B cell (primary cell): ENCODE results near the gene HPN. TPM values are rescaled to one million over a fixed set of nuclear protein-coding genes. Genes with fewer than 3 reads are reported as not detected.

ENCODE experiments used
- ATAC-seq: fragments of 200-7000 bp; cut with Tn5 transposase; one replicate; pipeline ENCODE4 v1.10.0; 2021; ENCODE audit warnings: low read depth, mild to moderate bottlenecking, moderate number of reproducible peaks, moderate library complexity
- CTCF ChIA-PET: fragments of 350-600 bp; sonication (Branson Sonifier 250); formaldehyde crosslinking; loops from one replicate; lab custom pipeline; 2021; ENCODE audit warnings: antibody characterized with exemption, inconsistent platforms; lab: Charles Lee
- POLR2A ChIA-PET: fragments of 350-600 bp; sonication (Branson Sonifier 250); formaldehyde crosslinking; loops from one replicate; lab custom pipeline; 2021; ENCODE audit warnings: antibody characterized with exemption; lab: Charles Lee
- DNase-seq: peaks from one replicate; pipeline ENCODE4 v3.0.0; 2013
- H2AFZ ChIP-seq: 2 replicates; pipeline ENCODE4 v1.6.1; 2012; ENCODE audit warnings: mild to moderate bottlenecking, low read depth, low read length; ENCODE audit not compliant: insufficient read depth, poor library complexity, severe bottlenecking
- H3K27ac ChIP-seq, 2 donors: 1 replicate in 1 of 2; 2 replicates in 1 of 2; pipeline ENCODE4 v1.5.1; 2012 to 2013; ENCODE audit warnings: low read length in 2 of 2, mild to moderate bottlenecking in 2 of 2, moderate library complexity in 1 of 2
- H3K27me3 ChIP-seq, 4 experiments: fragments of 200-600 bp in 1 of 4; sonication (generic) in 1 of 4; replicated peaks in 1 of 4; 1 replicate in 2 of 4; 2 replicates in 2 of 4; pipeline versions ENCODE4 v1.6.1 to v1.7.0; 2013 to 2016; ENCODE audit warnings: low read length in 3 of 4, mild to moderate bottlenecking in 2 of 4, mixed read lengths in 1 of 4, moderate library complexity in 1 of 4; ENCODE audit not compliant: insufficient read depth in 4 of 4, control insufficient read depth in 3 of 4; ENCODE audit errors: control extremely low read depth in 1 of 4
- H3K36me3 ChIP-seq, 2 experiments: replicated peaks in 1 of 2; 1 replicate in 1 of 2; 2 replicates in 1 of 2; pipeline versions ENCODE4 v1.6.1 to v1.7.1; 2013; ENCODE audit warnings: low read length in 1 of 2; ENCODE audit not compliant: insufficient read depth in 2 of 2, control insufficient read depth in 1 of 2; ENCODE audit errors: control extremely low read depth in 1 of 2, extremely low read depth in 1 of 2
- H3K4me1 ChIP-seq, 2 donors: fragments of 200-600 bp in 1 of 2; sonication (generic) in 1 of 2; 1 replicate in 1 of 2; 2 replicates in 1 of 2; pipeline versions ENCODE4 v1.5.1 to v1.6.1; 2013 to 2017; ENCODE audit warnings: low read length in 2 of 2; ENCODE audit not compliant: control insufficient read depth in 2 of 2, insufficient read depth in 2 of 2
- H3K4me2 ChIP-seq: replicated peaks from 2 replicates; pipeline ENCODE3; 2012; ENCODE audit warnings: mild to moderate bottlenecking, low read depth, low read length; ENCODE audit not compliant: poor library complexity, severe bottlenecking
- H3K4me3 ChIP-seq, 5 experiments: fragments of 200-600 bp in 1 of 5; sonication (generic) in 1 of 5; 1 replicate in 3 of 5; 2 replicates in 2 of 5; pipeline versions ENCODE4 v1.5.1 to v1.7.0; 2011 to 2016; ENCODE audit warnings: low read length in 4 of 5, mild to moderate bottlenecking in 4 of 5, low read depth in 2 of 5, control low read depth in 1 of 5, moderate library complexity in 1 of 5; ENCODE audit not compliant: insufficient read depth in 1 of 5; ENCODE audit errors: control extremely low read depth in 1 of 5, extremely low read depth in 1 of 5
- H3K79me2 ChIP-seq: fragments of 200-600 bp; sonication (generic); one replicate; pipeline ENCODE4 v1.6.0; 2016; ENCODE audit warnings: low read length; ENCODE audit not compliant: control insufficient read depth, insufficient read depth
- H3K9ac ChIP-seq: fragments of 200-600 bp; sonication (generic); 2 replicates; pipeline ENCODE4 v1.6.1; 2017; ENCODE audit warnings: mild to moderate bottlenecking, low read length, moderate library complexity
- H3K9me3 ChIP-seq, 3 donors: one replicate each; pipeline versions ENCODE4 v1.6.1 to v1.7.1; 2013; ENCODE audit warnings: low read length in 2 of 3; ENCODE audit not compliant: control insufficient read depth in 2 of 3, insufficient read depth in 1 of 3; ENCODE audit errors: control extremely low read depth in 1 of 3
- H4K20me1 ChIP-seq: 2 replicates; pipeline ENCODE4 v1.6.0; 2012; ENCODE audit warnings: mild to moderate bottlenecking, low read length; ENCODE audit not compliant: insufficient read depth, control insufficient read depth, poor library complexity, severe bottlenecking
- H3K27ac Mint-ChIP-seq: one replicate; pipeline ENCODE4 v1.8.0; 2021; ENCODE audit warnings: mixed read lengths
- H3K27me3 Mint-ChIP-seq: one replicate; pipeline ENCODE4 v1.8.0; 2021; ENCODE audit warnings: mixed read lengths
- H3K4me1 Mint-ChIP-seq: one replicate; pipeline ENCODE4 v1.8.0; 2021; ENCODE audit warnings: mixed read lengths
- H3K4me3 Mint-ChIP-seq: one replicate; pipeline ENCODE4 v1.8.0; 2021; ENCODE audit warnings: mixed read lengths
- H3K9me3 Mint-ChIP-seq: one replicate; pipeline ENCODE4 v1.8.0; 2022; ENCODE audit warnings: mixed read lengths; ENCODE audit not compliant: insufficient read depth
- CTCF ChIP-seq: fragments of 200-600 bp; IDR thresholded peaks from one replicate; pipeline ENCODE4 v1.8.0; 2022; ENCODE audit warnings: antibody characterized with exemption, mild to moderate bottlenecking
- EZH2 ChIP-seq: IDR thresholded peaks from 2 replicates; pipeline ENCODE4 v1.6.1; 2012; ENCODE audit warnings: borderline replicate concordance, low read depth, mild to moderate bottlenecking, moderate library complexity, low read length; ENCODE audit not compliant: insufficient read depth, poor library complexity, severe bottlenecking
- WGBS: methylation state at CpG from one replicate; pipeline ENCODE4 v1.1.5; 2013; ENCODE audit warnings: missing lambda C conversion rate; ENCODE audit not compliant: insufficient coverage; 5-methylcytosine and 5-hydroxymethylcytosine counted together
- intact Hi-C: fragments of 100-400 bp; cut with micrococcal nuclease; formaldehyde crosslinking; loops from one replicate; pipeline ENCODE4 v1.10.0; 2022
- polyA plus RNA-seq: library from polyadenylated mRNA; depleted of rRNA; stranded (reverse); fragments of >200 nt; gene quantifications from 2 replicates; pipeline ENCODE4 v1.2.3, GENCODE V29; 2012
- total RNA-seq, 2 donors: library from RNA; stranded (reverse); fragments of 120-200 nt in 1 of 2; gene quantifications; 1 replicate in 1 of 2; 2 replicates in 1 of 2; pipeline versions ENCODE4 v1.2.3 to v1.2.4, GENCODE V29; 2013 to 2022

HPN gene
- total and polyA plus RNA-seq, 2 donors (not counting 1 experiment from before 2014, with no cell fraction given) = 0.30 TPM; not detected in 1

- TF ChIP-seq EZH2 (no peak), CTCF (peak; percentile 91)
- no peaks in the 10 kb centered on the region for H3K36me3 ChIP-seq
- H3K4me1 ChIP-seq = peaks cover 7 to 9% of the 10 kb centered on the region in 2 donors
- H3K4me3 ChIP-seq = peak overlapping the region in 1 of 5 experiments; percentile 24
- WGBS = 14% methylated on average over 18 of the region's 23 CpGs
- ChIA-PET CTCF (interaction anchor here (0.8 to 4.5 kb wide), 12 partner anchors 8 to 380 kb away, joined by 3 to 31 read pairs (median 4); partner anchors contain the start of gene LGI4), POLR2A (no interaction called here)
- no peaks in the 10 kb centered on the region for H3K79me2 ChIP-seq
- H3K4me1 Mint-ChIP-seq = peaks cover 8% of the 10 kb centered on the region
- no peaks in the 10 kb centered on the region for H4K20me1 ChIP-seq
- no peak overlapping the region for H3K9ac ChIP-seq
- H3K4me3 Mint-ChIP-seq = peak overlapping the region; percentile 44
- intact Hi-C loops = loop anchor here (1.0 to 2.0 kb wide), 4 partner anchors 21 to 103 kb away; partner anchors contain the start of gene LGI4
- peak overlapping the region; percentile 66 for H3K4me2 ChIP-seq
- DNase-seq (peak; percentile 80), ATAC-seq (peak; percentile 92)
- H3K27ac Mint-ChIP-seq = peak overlapping the region; percentile 46
- peaks cover 0 to 4% (median 0%) of the 10 kb centered on the region in 3 donors for H3K9me3 ChIP-seq
- peak overlapping the region; percentile 27 for H2AFZ ChIP-seq
- H3K27ac ChIP-seq = no peak overlapping the region
- no peaks in the 10 kb centered on the region for H3K9me3 Mint-ChIP-seq
- H3K27me3 ChIP-seq = peaks cover 0 to 26% (median 2%) of the 10 kb centered on the region in 4 experiments
- peaks cover 7% of the 10 kb centered on the region for H3K27me3 Mint-ChIP-seq
Measured at GRCh38 chr19:35114353-35115176, 73.0 kb downstream of the HPN start.
